ENCODE results near the gene VPS25.

- TF ChIP-seq, protein P1, sequence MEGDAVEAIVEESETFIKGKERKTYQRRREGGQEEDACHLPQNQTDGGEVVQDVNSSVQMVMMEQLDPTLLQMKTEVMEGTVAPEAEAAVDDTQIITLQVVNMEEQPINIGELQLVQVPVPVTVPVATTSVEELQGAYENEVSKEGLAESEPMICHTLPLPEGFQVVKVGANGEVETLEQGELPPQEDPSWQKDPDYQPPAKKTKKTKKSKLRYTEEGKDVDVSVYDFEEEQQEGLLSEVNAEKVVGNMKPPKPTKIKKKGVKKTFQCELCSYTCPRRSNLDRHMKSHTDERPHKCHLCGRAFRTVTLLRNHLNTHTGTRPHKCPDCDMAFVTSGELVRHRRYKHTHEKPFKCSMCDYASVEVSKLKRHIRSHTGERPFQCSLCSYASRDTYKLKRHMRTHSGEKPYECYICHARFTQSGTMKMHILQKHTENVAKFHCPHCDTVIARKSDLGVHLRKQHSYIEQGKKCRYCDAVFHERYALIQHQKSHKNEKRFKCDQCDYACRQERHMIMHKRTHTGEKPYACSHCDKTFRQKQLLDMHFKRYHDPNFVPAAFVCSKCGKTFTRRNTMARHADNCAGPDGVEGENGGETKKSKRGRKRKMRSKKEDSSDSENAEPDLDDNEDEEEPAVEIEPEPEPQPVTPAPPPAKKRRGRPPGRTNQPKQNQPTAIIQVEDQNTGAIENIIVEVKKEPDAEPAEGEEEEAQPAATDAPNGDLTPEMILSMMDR (IDR thresholded peaks at IDR 0.05): no peak
- no peak for TF ChIP-seq POLR2A (IDR thresholded peaks at IDR 0.05)
Measured at GRCh38 chr17:42781639-42782165, 8.5 kb downstream of the VPS25 start.

All from body of pancreas (tissue), 4 donors.